HG02588 (cell line): ENCODE results near the gene PTS.
"Not testable (repeated sequence)": the region's sequence is repeated elsewhere in the genome, so short reads cannot be mapped to it uniquely, and the experiment has no call there.

ENCODE experiments used
- ATAC-seq: cut with Tn5 transposase; IDR thresholded peaks from one replicate; pipeline ENCODE4 v1.9.1; 2021; ENCODE audit warnings: mild to moderate bottlenecking, moderate library complexity; ENCODE audit not compliant: unreplicated experiment

The PTS gene

DNA sequence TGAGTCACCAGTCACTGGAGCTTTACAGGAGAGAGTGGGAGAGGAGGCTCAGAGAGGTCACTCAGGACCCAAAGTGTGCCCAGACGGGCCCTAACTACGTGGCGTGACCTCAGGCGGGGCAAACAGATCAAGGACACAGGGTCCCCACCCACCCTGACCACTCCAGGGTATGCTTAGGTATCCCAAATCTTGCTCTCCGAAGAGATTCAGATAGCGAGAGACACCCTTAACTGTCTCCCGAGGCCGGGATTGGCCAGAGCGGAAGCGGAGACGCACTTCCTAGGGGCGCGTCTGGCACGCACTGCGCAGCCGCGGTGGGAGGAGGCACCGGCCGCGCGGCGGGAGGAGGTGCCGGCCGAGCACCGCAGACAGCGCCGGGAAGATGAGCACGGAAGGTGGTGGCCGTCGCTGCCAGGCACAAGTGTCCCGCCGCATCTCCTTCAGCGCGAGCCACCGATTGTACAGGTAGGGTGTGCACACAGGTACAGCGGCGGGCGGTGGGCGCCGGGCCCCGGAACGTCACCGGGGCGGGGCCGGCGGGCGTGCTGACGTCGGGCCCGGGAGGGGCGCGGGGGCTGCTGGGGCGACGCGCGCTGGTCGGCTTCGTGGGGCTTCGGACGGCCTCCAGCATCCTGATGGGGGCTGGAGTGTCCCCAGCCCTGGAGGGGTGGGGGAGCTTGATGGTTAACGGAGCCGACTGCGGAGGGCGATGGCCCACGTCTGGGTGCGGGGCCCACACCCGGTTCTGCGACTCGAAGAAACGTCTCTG lies at the start of gene PTS:
Gene PTS, plus strand, starts transcription at position 367 of the 769 bp plus-strand sequence. Its CDS starts 16 bp downstream, at position 383.
- peak; percentile 95 for ATAC-seq

GRCh38 chr11:112177589-112177988 lies 48.6 kb upstream of the PTS start:
- no peak for ATAC-seq

DNA sequence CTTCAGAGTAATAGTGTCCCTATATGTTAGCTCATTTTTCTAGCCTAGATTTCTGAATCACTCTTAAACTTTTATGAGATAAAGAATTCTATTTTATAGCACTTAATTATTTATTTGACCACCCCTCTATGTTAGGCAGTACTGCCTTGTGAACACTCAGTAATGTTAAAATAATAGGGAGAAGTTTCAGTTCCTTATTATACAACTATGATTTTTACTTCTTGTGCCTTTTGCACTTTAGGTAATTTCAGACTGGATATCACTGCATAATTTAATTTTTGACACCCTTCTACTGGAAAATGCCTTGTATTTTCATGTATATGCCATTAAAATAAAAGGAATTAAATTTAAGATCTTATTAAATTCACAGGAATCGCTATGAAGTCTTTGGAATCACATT lies 47.8 kb upstream of the PTS start:
- no peak for ATAC-seq

DNA sequence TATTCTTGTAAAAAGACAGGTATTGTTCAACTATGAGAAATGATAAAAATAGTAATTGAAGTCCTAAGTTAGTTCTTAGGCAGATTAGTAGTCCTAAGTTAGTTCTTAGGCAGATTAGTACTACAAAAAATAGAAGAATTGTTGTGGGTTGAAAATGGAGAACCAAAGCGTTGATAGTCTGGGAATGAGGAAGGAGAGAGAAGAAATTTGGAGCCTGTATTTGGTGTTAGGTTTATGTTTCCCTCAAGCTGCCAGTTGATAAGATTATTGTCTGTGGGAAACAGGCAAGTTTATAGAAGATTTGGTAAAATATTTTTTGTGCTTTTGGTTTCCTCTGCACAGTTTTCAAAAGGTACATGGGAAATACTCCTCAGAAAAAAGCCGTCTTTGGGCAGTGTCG lies 47.3 kb upstream of the PTS start:
- ATAC-seq = no peak

- peak; percentile 69 for ATAC-seq
Measured at GRCh38 chr11:112179601-112180000, 46.6 kb upstream of the PTS start.

DNA sequence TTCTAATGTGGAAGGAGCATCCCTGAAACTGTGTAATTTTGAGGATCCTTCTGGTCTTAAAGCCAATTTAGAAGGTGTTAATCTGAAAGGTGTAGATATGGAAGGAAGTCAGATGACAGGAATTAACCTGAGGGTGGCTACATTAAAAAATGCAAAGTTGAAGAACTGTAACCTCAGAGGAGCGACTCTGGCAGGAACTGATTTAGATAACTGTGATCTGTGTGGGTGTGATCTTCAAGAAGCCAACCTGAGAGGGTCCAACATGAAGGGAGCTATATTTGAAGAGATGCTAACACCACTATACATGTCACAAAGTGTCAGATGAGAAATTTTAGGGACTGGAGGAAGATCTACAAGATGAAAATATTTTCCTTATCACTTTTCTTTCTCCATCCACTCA lies 43.4 kb upstream of the PTS start:
- ATAC-seq = no peak

GRCh38 chr11:112185883-112186282 lies 40.3 kb upstream of the PTS start:
- no peak for ATAC-seq

DNA sequence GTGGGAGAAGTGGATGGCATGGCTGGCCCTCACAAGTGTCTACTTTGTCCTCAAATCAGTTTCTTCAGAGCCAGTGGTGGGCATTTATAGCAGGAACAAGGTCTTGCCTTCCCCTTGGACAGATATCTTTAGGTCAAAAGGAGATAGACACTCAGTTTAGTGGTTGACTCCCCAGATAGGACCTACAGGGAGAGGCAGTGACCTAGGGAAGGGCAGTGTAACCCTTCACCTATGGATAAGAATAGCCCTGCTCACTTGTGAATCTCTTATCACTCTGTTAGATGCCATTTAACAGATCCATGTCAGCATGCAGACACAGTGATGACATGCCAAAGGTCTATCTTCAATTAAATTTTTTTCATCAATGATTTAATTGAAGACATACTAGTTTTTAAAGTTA lies 39.9 kb upstream of the PTS start:
- ATAC-seq = no peak

DNA sequence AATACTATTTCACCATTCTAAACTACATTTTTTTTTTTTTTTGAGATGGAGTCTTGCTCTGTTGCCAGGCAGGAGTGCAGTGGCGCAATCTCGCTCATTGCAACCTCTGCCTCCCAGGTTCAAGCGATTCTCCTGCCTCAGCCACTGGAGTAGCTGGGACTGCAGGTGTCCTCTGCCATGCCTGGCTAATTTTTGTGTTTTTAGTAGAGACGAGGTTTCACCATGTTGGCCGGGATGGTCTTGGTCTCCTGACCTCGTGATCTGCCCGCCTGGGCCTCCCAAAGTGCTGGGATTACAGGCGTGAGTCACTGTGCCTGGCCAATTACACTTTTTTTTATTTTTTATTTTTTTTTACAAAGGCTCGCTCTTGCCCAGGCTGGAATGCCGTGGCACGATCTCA lies 31.1 kb upstream of the PTS start:
- ATAC-seq = not testable (repeated sequence)

GRCh38 chr11:112195951-112196351 lies 30.3 kb upstream of the PTS start:
- ATAC-seq = no peak

DNA sequence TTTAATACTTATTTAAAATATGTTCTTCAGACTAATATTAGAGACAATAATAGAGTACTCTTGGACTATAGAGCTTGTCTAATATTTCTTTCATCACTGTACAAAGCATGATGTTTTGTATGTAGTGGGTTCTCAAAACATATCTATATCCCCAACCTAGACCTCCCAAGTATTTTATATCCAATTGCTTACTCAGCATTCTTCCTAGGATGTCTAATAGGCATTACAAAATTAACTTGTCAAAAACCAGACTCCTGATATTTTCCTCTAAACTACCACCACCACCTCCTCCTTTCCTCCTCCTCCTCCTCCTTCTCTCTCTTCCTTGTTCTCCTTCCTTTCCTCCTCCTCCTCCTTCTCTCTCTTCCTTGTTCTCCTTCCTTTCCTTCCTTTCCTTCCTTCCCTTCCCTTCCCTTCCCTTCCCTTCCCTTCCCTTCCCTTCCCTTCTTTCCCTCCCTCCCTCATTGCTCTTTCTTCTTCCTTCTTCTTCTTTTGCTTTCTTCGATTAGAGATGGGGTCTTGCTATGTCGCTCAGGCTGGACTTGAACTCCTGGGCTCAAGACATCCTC lies 29.6 kb upstream of the PTS start:
- no peak for ATAC-seq

- not testable (repeated sequence) for ATAC-seq
Measured at GRCh38 chr11:112199101-112199500, 27.1 kb upstream of the PTS start.

DNA sequence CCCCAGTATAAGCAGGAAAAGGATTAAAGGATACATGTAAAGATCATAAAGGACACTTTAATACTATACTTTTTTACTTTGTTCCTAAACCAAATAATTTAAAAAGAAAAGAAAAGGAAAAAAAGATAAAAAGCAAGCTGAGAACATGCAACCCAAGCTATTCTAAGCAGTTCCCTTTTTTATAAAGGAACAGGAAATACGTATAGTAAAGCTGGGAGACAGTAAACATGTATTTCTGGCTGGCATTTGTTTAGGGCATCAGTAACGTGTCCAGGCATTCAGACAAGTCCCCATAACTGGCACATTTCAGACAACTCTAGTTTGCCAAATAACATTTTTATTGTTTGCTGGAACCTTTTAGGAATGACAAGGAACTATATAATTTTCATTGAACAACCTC lies 26.0 kb upstream of the PTS start:
- ATAC-seq = no peak

- ATAC-seq = no peak
Measured at GRCh38 chr11:112206071-112206470, 20.2 kb upstream of the PTS start.

DNA sequence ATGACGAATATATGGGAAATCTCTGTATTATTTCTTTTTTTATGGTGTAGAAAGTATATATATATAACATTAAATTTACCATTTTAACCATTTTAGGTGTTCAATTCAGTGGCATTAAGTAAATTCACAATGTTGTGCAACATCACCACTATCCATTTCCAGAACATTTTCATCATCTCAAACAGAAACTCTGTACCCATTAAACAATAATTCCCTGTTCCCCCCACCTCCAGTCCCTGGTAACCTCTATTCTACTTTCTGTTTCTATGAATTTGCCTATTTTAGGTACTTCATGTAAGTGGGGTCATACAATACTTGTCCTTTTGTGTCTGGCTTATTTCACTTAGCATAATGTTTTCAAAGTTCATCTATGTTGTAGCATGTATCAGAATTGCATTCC lies 15.3 kb upstream of the PTS start:
- ATAC-seq = no peak

GRCh38 chr11:112211536-112211935 lies 14.7 kb upstream of the PTS start:
- no peak for ATAC-seq

DNA sequence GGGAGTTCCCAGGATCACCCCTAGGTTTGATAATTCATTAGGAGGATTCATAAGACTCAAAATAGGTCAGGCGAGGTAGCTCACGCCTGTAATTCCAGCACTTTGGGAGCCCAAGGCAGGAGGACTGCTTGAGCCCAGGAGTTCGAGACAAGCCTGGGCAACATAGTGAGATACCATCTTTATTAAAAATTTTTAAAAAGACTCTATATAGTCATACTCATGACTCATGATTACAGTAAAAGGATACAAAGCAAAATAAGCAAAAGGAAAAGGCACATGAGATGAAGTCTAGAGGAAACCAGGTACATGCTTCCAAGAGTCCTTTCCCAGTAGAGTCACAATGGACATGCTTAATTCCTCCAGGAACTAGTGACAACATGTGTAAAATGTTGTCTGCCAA lies 13.9 kb upstream of the PTS start:
- ATAC-seq = no peak

GRCh38 chr11:112212710-112213109 lies 13.5 kb upstream of the PTS start:
- no peak for ATAC-seq

GRCh38 chr11:112213753-112214152 lies 12.5 kb upstream of the PTS start:
- no peak for ATAC-seq

GRCh38 chr11:112215621-112216020 lies 10.6 kb upstream of the PTS start:
- no peak for ATAC-seq

GRCh38 chr11:112216561-112217105 lies 9.6 kb upstream of the PTS start:
- no peak for ATAC-seq

GRCh38 chr11:112219476-112220232 lies 6.6 kb upstream of the PTS start:
- peak; percentile 98 for ATAC-seq
